ENCODE results near the gene GRIK2. TPM values are rescaled to one million over a fixed set of nuclear protein-coding genes. Genes with fewer than 3 reads are reported as not detected.

Gene GRIK2
- total and polyA plus RNA-seq, 11 donors, result 0.33 to 7.0 (median 3.9) TPM

- ATAC-seq (no peak), DNase-seq (no peak)
- no peak overlapping the region for H3K4me3 ChIP-seq
- WGBS, 4 donors, result 88 to 95% (median 91%) methylated on average over 5 of the region's 5 CpGs
- no peaks in the 10 kb centered on the region for H3K4me1 ChIP-seq
- no peaks in the 10 kb centered on the region for H3K36me3 ChIP-seq
- intact Hi-C loops (cut with DNase I), result loop anchor here in 1 of 10 donors (1.0 kb wide), 1 partner anchor 9 kb away; no protein-coding TSS in a partner anchor
- no peaks in the 10 kb centered on the region for H3K27me3 ChIP-seq
- TF ChIP-seq CTCF (IDR thresholded peaks at IDR 0.05) (no peak), POLR2A (IDR thresholded peaks at IDR 0.05) (no peak)
- no peak overlapping the region for H3K27ac ChIP-seq
- no peaks in the 10 kb centered on the region for H3K9me3 ChIP-seq
Measured at GRCh38 chr6:101682937-101683336, 289.4 kb downstream of the GRIK2 start.

GRCh38 chr6:101683884-101684283 lies 290.4 kb downstream of the GRIK2 start:
- DNase-seq, result no peak
- H3K4me1 ChIP-seq, result no peaks in the 10 kb centered on the region
- no peak for TF ChIP-seq POLR2A (IDR thresholded peaks at IDR 0.05)
- TF ChIP-seq CTCF (IDR thresholded peaks at IDR 0.05), result no peak
- intact Hi-C loops (cut with DNase I), result no loop called here
- H3K27me3 ChIP-seq, result no peaks in the 10 kb centered on the region
- ATAC-seq, result no peak
- no peaks in the 10 kb centered on the region for H3K36me3 ChIP-seq
- H3K4me3 ChIP-seq, result no peak overlapping the region
- H3K9me3 ChIP-seq, result no peaks in the 10 kb centered on the region
- no peak overlapping the region for H3K27ac ChIP-seq
- WGBS, 4 donors, result 40 to 60% (median 55%) methylated on average over 1 of the region's 1 CpG

GRCh38 chr6:101686653-101687052 lies 293.1 kb downstream of the GRIK2 start:
- Histone ChIP-seq H3K4me1 (no peaks in the 10 kb centered on the region), H3K9me3 (no peaks in the 10 kb centered on the region), H3K27me3 (no peaks in the 10 kb centered on the region), H3K4me3 (no peak overlapping the region), H3K27ac (no peak overlapping the region), H3K36me3 (no peaks in the 10 kb centered on the region)
- WGBS, 4 donors, result 86 to 91% (median 91%) methylated on average over 3 of the region's 3 CpGs
- TF ChIP-seq POLR2A (IDR thresholded peaks at IDR 0.05), result no peak
- TF ChIP-seq CTCF (IDR thresholded peaks at IDR 0.05), result no peak
- ATAC-seq, result no peak
- intact Hi-C loops (cut with DNase I), result no loop called here
- DNase-seq, result no peak

DNA sequence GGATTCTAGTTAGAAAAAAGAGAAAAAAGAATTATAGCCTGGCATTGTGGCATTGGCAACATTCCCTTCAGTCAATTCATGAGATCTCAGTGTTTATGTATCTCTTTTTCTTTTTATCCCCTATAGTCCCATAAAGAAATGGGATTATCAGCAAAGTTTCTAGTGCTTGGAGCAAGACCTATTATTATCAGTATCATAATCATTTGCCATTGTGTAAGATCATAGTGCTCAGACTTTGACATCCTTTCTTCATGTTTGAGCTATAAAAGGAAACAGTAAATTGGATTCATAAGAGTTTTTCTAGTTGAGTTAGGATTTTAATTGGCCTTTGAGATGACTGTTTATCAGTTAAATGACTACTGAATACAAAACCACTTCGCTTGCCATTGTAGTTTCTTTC lies 295.6 kb downstream of the GRIK2 start:
- Histone ChIP-seq H3K27me3 (no peaks in the 10 kb centered on the region), H3K27ac (no peak overlapping the region), H3K36me3 (no peaks in the 10 kb centered on the region), H3K9me3 (no peaks in the 10 kb centered on the region), H3K4me1 (no peaks in the 10 kb centered on the region), H3K4me3 (no peak overlapping the region)
- TF ChIP-seq CTCF (IDR thresholded peaks at IDR 0.05) (no peak), POLR2A (IDR thresholded peaks at IDR 0.05) (no peak)
- 71 to 85% (median 79%) methylated on average over 1 of the region's 1 CpG for WGBS, 4 donors
- intact Hi-C loops (cut with DNase I), result no loop called here
- DNase-seq (no peak), ATAC-seq (no peak)

Data from heart left ventricle (tissue), 16 donors.